T-helper 9 cell (primary cell): ENCODE measurements around the gene LENEP.

Experiments used
- DNase-seq: peaks from one replicate; pipeline ENCODE4 v3.0.0-alpha.2; 2020

Gene LENEP

DNA sequence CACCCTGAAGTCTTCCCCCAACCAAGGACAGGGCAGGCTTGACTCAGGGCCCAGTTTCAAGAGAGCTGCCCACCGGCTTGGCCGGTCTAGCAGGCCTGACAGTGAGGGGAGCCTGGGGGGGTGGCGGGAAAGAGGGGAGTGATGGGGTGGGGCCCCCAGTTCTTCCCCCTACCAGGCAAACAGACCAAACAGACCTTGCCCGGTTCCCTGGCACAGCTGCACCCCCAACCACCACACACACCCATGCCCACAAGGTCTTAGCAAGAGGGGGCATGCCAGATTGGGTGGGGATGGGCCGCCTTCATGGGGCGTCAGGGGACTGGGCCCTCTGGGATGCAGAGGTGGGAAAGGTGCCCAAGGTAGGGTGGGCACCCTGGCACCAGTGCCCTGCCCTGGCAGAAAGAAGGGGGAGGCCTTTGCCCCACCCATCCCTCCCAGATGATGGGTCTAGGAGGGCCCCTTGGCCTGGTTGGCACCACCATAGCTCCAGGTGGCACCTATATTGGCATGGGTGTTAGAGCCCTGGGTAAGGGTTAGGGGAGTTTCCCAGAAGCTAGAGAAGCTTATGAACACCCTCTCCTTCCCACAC, 18.1 kb downstream of the LENEP start:
- no peak for DNase-seq

DNA sequence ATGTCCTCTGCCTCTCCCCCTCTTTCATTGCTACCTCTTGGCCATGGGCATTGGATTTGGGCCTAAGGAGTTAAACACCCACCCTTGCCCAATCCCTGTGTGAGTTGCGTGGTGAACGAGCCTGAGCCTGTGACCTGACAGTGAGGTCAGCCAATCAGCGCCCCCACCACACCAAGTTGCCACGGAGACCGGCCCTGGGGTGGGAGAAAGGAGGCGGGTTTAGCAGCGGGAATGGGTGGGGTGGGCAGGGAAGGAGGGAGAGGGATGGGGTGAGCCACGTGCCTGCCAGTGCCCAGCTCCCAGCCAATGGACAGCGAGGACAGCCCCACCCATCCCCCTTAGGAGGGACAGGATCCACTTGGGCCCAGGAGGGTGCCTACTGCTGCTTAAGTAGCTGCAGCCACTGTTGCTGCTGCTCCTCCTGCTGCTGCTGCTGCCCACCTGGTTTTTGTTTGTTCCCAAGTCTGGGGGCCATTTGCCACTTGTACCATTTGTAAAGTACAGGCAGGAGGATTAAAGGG, 18.7 kb downstream of the LENEP start:
- DNase-seq: no peak

DNA sequence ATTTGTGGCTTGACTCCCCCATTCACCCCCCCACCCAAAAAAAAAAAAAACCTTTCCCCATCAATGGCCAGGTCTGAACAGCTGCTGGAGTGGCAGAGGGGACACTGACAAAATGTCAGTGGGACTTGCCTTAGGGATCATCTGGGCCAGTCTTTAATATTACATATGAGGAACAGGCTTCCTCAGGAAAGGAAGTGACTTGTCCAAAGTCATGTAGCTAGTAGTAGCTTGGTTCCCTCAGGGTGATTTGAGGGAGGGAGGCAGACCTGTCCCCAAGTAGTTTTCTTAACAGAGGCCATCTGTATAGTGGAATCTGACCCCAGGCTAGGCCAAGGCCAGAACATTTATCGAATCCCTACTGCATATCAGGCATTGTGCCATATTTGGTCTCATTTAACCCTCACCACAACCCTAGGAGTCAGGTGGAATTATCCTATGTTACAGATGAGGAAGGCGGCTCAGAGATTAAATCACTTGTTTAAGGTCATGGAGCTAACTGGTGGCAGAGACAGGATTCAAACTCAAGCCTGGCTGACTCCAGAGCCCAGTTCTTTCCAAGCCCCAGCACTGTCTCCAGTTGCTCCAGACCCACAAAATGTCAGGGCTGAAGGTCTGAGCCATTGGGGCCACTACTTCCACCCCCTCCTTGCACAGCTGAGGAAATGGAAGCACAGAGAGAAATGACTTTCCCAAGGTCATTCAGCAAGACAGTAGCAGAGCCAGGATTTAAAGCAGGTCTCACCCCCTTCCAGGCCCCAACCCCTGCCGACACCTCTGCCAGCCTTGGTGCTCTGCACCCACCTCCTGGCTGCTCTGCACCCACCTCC, 19.6 kb downstream of the LENEP start:
- DNase-seq: no peak

DNA sequence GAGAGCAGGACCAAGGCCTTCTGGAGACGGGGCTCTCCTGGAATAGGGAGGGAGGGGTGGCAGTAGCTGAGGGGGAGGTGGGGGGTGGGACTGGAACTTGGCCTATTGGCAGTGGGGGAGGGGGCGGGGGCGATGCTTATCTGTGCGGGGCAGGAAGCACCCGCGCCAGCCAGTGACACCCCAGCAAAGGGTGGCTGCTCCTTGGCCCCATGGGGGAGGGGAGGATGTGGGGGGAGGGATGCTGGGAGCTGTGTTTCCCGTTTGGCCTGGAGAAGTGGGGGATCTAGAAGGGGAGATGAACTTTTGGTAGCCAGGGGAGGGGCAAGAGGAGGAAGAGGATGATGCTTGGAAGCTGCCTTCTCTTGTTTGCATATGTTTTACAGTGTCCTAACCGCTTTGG, 20.2 kb downstream of the LENEP start:
- DNase-seq: peak; percentile 47

DNA sequence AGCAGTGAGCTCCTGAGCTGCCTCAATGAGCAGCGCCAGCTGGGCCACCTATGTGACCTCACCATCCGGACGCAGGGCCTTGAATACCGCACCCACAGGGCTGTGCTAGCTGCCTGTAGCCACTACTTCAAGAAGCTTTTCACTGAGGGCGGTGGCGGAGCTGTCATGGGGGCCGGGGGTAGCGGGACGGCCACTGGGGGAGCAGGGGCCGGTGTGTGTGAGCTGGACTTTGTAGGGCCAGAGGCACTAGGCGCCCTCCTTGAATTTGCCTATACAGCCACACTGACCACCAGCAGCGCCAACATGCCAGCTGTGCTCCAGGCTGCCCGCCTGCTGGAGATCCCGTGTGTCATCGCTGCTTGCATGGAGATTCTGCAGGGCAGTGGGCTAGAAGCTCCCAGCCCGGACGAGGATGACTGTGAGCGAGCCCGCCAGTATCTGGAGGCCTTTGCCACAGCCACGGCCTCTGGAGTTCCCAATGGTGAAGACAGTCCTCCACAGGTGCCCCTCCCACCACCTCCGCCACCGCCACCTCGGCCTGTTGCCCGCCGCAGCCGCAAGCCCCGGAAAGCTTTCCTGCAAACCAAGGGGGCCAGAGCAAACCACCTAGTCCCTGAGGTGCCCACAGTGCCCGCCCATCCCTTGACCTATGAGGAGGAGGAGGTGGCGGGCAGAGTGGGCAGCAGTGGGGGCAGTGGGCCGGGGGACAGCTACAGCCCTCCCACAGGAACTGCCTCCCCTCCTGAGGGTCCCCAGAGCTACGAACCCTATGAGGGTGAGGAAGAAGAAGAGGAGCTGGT, 21.5 kb downstream of the LENEP start:
- DNase-seq: no peak

DNA sequence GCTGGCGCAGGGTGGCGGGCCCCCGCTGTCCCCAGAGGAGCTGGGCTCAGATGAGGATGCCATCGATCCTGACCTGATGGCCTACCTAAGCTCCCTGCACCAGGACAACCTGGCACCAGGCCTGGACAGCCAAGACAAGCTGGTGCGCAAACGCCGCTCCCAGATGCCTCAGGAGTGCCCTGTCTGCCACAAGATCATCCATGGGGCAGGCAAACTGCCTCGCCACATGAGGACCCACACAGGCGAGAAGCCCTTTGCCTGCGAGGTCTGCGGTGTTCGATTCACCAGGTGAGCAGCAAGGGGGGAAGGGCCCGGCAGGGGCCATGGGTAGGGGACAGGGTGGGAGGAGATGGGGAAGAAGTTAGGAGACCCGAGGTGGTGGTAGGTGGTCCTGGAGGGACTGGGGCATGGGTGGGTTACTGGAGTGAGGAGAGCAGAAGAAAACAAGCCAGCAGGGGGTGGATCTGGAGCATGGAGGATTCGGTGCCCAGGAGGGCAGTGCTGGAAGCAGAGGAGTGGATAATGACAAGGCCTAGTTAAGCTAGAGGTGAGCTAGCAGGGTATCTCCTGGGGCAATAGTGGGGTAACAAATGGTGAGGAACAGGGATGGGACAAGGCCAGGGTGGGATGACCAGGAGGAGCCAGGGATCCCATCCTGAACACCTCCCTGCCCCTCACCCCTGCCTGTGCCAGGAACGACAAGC, 22.3 kb downstream of the LENEP start:
- no peak for DNase-seq

DNA sequence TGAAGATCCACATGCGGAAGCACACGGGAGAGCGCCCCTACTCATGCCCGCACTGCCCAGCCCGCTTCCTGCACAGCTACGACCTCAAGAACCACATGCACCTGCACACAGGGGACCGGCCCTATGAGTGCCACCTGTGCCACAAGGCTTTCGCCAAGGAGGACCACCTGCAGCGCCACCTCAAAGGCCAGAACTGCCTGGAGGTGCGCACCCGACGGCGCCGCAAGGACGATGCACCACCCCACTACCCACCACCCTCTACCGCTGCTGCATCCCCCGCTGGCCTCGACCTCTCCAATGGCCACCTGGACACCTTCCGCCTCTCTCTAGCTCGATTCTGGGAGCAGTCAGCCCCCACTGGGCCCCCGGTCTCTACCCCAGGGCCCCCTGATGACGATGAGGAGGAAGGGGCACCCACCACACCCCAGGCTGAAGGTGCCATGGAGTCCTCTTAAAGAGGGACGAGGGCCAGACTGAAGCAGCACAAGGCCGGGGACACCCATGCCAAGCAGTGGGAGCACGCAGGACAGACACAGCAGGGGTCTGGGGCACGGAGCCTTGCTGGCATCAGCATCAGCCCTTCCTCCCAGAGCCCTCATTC, 22.9 kb downstream of the LENEP start:
- DNase-seq: no peak

DNA sequence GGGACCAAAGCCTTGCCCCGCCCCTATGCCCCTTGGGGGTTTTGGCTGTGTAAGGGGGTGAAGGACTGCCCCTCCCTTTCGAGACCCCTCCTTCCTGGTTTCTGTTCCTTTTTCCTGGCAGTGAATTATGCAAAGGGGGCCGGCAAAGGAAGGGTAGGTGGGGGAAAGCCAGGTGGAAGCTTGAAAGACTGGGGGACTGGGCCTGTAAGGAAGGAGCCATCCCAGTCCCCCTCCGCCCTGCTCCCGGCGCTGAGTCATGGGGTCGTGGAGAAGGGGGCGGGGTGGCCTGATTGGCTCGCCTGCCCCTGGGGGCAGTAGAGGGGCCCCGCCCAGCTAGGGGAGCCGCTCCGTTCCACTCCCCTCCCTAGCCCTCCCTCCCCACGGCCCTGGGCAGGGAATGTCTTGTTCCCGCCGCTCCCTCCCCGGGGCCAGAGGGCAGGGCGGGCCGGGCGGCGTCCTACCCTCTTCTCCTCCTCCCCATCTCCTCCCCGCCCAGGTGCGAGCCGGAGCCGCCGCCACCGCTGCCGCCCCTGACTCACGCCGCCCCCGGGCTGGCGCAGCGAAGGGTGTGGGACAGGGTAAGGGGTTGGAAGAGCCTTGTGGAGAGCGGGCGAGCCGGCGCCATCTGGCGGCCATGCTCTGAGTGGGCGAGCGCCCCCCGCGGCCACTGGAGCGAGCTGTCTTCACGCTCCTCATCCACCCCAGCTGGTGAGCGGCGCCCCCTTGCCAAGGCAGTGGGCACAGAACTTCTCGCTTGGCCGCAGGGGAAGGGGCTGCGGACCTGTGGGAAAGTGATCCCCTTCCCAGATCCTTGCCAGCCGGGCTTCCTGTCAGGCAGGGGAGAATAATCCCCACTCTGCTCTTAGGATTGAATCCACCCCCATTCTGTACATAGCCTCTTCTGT, 23.9 kb downstream of the LENEP start:
- peak; percentile 88 for DNase-seq

DNA sequence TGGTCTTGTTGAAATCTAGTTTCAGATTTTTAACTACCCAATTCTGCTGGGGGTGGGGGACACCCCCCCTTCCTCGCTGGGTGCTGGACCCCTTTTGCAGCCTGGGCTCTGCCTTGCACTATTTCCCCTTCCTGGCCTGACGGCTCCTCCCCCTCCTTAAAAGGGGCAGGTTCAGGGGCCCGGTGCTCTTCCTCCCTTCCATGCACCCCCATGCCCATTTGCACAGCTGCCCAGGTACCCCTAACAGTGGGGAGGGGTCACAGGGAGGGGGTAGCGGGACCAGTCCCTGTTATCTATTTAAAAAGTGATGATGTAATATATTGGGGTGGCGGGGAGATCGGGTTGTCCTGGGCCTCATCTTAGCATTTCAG, 24.5 kb downstream of the LENEP start:
- DNase-seq: no peak

DNA sequence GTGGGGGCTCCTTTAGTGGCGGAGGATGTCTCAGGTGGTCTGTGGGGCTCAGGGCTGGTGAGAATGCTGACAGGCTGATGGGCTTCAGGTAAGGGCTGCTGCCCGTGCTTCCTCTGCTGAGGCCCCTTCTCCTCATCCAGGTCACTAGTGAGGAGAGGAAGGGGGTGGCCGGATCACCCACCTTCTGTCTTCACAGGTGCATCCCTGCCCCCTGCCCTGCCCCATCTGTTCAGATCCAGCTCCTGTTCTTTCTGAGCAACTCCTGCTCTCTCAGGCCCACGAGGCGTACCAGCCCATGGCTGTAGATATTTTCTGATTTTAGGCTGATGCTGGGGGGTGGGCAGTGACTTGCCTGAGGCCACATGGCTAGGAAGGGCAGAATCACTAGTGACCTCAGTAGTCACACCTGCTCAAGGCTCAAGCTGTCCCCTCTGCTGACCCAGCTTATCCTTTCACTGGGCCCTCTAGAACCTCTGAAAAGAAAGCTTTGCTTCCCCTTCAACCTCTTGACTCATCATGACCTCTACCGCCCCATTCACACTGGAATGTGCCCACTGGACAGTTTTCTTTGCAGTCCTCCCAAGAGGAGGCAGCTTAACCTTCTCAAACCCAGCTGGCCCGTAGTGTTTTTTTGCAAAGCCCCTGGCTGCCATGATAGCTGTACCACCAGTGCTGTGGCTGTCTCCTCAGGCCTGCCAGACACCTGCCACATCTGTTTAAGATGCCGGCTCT, 25.4 kb downstream of the LENEP start:
- DNase-seq: no peak

DNA sequence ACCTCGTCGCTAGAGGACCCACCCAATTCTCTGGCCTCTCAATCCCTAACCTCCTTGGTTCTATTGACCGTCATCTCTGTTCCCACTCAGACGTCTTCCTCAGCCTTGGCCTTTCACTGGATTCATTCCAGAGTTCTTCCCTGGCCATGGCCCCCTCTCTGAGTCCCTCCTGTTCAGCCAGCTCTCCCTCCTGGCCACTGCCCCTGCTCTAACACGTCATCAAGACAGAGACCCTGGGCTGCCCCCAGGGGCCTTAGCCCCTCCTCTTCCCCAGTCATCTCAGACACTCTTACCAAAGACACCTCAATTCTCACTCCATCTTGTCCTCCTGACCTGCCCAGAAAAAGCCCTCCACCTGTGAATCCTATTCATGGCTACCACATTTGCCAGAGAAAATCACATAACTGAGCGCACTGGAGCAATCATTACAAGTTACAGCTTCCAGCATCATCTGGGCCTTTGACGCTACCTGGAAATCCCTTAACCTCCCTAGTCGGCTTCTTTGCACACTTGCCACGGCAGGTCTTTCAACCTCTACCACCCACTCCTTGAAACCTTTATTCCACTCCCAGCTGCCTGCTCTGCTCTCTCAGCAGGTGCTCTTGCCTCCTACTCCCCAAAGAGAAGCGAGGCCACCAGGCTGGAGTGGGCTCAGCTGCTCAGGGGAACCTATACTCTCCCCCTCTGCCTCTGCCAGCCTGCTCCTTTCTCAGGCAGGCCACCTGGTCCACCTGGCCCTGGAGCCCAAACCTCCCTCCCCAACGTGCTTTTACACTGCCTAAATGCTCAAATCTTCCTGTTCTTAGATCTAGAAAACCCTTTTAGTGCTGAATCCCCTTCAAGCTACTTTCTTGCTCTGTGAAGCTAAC, 26.2 kb downstream of the LENEP start:
- no peak for DNase-seq

DNA sequence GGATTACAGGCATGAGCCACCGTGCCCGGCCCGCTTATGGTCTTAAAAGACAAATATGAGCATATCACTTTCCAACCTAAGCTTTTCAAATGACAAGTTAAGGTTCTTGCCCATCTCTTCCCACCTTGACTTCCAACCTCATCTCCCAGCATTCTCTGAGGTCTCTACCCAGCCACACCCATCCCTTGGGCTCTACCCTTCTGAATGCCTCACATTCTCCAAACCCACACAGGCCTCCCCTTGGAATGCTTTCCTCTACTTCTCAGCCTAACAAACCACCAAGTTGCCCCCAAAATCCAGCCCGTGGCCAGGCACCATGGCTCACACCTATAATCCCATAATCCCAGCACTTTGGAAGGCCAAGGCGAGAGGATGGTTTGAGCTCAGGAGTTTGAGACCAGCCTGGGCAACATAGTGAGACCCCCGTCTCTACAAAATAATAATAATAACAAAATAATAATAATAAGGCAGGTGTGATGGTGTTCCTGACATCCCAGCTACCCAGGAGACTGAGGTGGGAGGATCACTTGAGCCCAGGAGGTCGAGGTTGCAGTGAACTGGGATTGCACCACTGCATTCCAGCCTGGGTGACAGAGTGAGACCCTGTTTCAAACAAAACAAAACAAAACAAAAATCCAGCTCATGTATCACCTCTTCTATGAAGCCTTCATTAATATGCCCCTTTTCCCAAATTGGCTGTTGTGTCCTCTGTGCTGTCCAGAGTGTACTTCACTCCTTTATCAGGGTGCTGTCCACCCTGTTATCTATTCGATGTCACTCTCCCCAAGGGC, 28.9 kb downstream of the LENEP start:
- no peak for DNase-seq

DNA sequence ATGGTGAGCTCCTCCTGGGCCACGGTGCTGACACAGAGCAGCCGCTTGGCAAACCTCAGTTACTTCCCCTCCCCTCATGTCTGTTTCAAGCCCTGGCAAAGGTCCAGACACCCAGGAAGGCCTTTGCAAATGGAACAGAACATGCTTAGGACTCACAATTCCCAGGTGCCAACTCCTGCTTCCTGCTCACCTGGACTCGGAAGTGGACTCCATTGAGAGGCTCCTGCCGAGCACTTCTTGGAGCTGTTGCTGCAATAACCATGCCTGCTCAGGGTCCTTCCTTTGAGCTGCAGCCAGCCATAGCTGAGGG, 29.5 kb downstream of the LENEP start:
- DNase-seq: no peak

DNA sequence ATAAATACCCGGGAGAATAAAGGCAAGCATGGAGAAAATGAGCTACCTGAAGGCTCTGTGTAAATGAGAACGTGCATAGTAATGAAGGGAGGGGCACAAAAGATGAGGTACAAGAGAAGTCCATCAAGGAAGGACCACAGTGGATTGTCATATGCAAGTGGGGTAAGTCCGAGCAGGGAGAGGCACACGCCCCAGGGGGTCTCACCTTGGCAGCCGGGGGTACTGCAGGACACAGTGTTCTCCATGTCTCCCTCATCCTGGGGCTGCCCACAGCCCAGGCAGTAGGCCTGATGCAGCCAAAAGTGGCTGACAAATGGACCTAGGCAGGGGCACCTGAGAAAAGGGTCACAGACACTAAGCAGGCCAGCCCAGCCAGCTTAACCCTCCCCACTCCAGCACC, 30.2 kb downstream of the LENEP start:
- DNase-seq: no peak

DNA sequence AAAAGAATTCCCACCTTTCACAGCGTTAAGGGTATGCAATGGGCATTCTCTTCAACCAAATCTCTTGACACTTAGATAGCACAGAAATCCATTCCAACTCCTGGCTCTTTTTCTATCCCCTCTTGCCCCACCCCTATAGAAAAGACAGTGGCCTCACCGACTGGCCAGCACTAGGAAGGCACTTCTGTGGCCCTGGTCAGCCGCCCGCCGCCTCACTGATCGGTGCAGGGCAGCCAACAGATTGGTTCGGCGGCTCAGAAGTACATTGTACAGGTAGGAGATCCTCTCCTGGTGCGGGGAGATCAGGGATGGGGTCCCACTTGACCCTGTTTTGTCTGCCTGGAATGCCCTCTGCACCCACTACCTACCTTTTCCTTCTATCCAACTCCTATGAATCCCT, 30.9 kb downstream of the LENEP start:
- DNase-seq: no peak

DNA sequence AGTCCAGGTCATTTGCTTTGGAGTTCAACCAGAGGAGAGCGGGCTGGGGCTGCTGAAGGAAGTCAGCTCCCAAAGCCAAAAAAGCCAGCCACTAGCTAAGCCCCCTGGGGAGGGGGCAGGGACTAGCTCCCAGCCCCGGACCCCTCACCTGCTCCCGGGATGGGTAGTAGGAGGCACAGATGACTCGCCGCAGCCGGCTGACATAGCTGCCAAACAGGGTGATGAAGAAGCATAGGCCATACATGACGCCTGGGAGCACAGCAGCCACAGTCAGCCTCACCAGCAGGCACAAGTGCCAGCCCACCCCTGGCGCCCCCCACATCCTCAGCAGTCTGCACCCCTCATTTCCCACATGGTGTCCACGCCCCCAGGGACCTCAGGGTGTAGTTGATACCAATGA, 32.8 kb downstream of the LENEP start:
- no peak for DNase-seq

DNA sequence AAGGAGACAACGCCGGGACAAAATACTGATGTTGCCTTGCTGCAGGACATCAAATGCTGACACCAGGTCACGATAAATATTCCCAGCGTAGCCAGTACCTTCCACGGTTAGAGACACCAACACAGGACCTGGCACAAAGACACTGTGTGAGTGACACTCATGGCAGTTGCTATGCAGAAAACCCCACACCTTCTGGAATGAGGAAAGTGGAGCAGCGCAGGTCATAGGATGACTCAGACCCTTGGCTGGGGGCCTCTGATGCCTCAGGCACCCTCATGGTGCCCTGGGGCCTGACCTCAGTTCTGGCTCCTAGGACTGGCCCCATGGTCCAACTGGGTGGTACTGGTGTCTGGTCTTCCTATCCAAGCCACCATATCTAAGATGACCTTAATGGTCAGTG, 33.2 kb downstream of the LENEP start:
- DNase-seq: no peak

DNA sequence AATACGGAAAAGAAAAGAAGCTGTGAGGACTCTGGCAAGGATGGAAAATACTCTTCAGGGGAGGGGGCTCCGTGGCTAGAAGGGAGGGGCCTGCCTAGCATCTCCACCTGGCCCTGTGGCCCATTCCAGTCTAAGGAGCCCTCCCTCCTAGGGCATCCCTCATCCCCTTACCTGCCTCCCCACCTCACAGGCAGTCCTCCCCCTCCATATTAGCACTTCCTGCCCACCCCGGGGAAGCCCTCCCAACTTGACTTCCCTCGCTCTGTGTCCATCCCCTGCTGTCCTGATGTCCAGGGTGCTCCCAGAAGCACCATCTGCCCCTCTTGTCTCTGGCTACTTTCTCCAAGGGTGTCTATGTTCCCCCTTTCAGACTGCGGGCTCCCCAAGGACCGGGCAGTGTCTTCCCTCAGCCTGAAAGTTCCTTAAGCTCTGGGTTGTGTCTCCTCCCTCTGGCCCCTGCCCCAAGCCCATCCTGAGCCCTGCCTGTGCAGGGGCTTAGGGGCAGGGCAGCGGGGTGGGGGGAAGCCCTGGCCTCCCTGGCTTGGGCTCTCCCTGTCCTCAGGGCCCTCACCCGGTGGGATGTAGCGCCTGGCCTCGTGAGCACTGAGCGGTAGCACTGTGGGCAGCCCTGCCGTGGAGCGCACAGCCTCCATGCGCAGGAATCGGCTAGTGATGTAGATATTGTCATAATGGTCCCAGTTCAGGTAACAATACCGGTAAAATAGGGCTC, 36.3 kb downstream of the LENEP start:
- DNase-seq: no peak
